Activated T-cell treated with anti-CD3 and anti-CD28 coated beads for 1 hour (primary cell): ENCODE data around the gene DUSP10.

Source experiments
- DNase-seq: peaks from one replicate; pipeline ENCODE4 v3.0.0-alpha.2; 2020; ENCODE audit warnings: low read depth

Gene DUSP10

DNA sequence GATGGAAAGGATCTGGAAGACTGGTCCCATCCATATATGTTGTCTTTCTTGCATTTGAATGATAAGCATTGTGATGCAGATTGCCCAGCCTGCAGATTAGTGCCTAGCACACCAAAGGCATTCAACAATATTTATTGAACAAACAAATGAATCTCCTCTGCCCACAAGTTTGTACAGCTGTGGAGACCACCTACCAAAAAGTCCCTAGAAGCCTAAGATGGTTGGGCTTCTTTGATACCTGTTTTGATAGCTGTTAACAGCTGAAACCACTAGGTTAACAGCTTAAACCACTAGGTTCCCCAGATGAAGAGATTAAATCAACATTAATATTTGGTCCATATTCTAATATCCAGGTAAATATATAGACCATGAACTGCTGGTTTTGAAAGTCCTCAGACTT, 9.8 kb downstream of the DUSP10 start:
- DNase-seq: no peak

DNA sequence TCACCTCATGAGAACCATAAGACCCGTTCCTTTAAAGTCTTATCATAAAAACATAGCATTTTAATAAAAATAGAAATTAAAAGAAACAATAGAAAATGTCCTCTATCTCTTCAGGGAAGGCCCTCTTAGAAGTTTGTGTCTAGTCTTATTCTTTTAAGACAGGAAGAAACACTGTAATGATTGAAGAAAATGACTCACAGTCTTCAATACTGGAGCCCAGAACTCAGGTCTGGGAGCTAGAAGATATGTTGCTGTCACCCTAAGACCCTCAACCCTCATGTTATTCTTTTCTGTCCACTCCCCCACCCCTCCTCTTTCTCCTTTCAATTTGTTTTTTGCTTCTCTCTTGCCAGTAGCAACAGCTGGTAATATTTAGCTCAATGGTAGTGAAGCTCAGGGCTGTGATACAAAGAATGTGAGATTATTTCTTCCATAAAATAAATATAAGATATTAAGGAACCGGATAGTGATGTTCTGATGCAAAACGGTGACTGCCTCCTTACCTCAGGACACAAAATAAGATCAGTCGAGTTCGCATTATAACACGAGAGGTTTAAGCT, 12.0 kb downstream of the DUSP10 start:
- no peak for DNase-seq

DNA sequence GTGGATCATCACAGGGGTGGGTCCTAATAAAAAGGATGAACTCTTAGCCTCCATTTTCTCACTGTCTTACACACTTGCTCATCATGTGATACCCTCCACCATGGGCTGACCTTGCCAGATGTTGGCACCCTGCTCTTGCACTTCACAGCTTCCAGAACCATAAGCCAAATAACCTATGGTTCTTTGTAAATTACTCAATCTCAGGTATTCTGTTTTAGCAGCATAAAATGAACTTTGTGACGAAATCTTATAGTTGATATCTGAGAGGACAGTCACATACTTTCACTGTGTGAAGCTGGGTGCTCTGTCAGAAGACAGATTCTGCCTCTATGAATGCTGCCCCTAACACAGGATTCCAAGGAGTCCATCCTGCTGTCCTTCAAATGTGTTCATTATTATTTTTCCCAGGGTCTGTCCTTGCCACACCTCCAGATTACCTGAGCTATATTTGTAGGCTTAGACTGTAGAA, 13.8 kb downstream of the DUSP10 start:
- DNase-seq: no peak

DNA sequence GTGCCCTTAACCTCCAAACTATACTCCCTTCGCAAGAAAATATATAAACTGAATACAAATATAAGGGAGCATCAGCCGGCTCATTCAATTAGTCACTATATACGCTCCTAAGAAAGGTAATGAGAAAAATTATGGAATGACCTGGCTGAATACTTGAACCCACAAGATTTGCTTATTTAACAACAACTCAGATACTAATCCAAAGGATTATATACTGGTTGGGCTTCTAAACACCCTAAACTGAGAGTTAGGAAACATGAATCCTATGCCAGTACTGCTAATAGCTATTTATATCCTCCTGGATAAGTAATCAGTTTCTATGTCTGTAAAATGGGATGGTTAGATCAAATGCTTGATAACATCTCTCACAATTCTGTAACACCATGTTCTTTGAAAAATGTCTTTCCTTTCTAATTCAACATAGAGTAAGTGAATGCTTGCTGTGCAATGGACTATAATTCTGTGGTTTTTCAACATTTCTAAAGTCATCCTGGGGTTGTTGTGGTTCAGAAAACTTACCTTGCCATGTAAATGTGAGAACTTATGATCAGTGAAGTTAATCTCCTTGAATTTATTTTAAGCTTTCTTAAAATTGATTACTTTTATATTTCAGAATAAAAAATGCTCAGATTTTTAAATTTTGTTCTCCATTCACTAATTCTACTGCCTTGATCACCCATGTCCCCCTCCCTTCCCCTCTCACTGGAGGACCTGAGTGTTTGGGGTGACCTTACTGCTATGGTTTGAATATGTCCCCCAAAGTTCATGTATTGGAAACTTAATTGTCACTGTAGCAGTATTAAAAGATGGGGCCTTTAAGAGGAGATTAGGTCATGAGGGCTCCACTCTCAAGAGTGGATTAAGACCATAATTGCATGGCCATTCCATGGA, 14.5 kb downstream of the DUSP10 start:
- DNase-seq: no peak

- no peak for DNase-seq
Observed at GRCh38 chr1:221725735-221726672, 15.9 kb downstream of the DUSP10 start.

GRCh38 chr1:221724931-221725605, 16.8 kb downstream of the DUSP10 start:
- no peak for DNase-seq

DNA sequence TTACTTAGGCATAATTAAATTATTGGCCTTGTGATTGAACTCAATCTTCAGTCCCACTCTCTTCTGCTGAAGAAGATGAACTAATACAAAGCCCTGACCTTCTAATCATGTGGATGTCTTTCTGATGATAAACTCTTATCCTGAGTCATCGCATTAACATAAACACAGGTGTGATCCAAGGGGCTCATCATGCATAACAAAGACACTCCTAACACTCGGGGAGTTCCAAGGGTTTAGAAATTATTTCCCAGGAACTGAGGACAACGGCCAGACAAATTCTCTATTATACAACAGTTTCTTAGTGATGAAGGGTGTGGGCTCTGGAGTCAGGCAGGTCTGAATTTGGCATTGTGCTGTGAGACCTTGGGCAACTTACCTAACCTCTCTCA, 18.0 kb downstream of the DUSP10 start:
- no peak for DNase-seq

DNA sequence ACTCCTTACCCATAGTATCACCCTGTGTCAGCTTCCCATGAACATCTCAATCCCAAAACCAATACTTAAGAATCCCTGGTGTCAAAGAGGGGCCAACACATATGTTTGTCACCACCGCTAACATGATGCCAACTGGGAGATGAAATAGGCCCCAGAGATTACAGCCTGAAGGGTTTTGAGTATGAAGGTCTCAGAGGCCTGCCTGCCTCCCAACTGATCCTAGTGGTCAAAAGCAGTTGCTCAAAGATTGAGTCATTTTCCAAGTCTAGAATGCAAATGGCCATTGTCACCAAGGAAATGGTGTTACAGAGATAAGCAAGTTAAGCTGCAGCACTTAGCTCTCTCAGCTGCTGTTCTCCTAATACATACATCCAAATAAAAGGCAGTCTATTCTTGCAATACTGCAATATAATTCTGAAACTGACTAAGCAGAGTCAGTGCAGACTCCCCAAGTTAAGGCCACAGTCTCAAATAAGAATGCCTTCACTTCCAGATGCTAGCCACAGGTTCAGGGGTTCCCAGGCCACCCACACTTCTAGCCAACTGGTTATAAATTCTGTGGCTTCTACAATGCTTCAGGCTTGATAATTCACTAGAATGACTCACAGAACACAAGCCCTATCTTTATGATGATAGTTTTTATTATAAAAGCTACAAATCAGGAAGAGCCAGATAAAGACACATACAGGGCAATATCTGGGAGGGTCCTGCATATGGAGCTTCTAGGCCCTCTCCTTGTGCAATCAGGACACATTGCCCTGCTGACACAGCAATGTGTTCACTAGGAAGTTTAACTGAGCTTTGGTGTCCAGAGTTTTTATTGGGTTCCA, 18.7 kb downstream of the DUSP10 start:
- DNase-seq: no peak

GRCh38 chr1:221722254-221723017, 19.5 kb downstream of the DUSP10 start:
- DNase-seq: no peak

GRCh38 chr1:221720545-221720944, 21.3 kb downstream of the DUSP10 start:
- DNase-seq: no peak

DNA sequence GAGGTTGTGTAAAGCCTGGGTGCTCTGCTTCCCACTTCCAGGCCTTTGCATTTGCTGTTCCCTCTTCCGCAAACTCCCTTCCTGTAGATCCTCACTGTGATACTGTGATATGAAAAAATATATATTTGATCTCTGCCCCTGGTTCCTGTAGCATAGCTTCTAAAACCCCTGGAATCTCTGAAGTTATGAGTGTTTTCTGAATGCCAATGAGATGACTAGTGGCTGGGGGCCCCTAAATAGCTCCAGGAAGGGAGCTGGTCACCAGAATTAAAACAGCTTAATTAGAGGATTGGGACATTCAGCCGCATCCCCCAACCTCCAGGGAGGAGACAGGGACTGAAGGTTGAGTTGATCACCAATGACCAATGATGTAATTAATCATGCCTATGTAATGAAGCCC, 21.9 kb downstream of the DUSP10 start:
- no peak for DNase-seq

GRCh38 chr1:221719278-221719597, 22.7 kb downstream of the DUSP10 start:
- no peak for DNase-seq

GRCh38 chr1:221718381-221719277, 23.3 kb downstream of the DUSP10 start:
- no peak for DNase-seq

- no peak for DNase-seq
Observed at GRCh38 chr1:221717485-221717853, 24.4 kb downstream of the DUSP10 start.

- no peak for DNase-seq
Observed at GRCh38 chr1:221716713-221717484, 25.0 kb downstream of the DUSP10 start.

DNA sequence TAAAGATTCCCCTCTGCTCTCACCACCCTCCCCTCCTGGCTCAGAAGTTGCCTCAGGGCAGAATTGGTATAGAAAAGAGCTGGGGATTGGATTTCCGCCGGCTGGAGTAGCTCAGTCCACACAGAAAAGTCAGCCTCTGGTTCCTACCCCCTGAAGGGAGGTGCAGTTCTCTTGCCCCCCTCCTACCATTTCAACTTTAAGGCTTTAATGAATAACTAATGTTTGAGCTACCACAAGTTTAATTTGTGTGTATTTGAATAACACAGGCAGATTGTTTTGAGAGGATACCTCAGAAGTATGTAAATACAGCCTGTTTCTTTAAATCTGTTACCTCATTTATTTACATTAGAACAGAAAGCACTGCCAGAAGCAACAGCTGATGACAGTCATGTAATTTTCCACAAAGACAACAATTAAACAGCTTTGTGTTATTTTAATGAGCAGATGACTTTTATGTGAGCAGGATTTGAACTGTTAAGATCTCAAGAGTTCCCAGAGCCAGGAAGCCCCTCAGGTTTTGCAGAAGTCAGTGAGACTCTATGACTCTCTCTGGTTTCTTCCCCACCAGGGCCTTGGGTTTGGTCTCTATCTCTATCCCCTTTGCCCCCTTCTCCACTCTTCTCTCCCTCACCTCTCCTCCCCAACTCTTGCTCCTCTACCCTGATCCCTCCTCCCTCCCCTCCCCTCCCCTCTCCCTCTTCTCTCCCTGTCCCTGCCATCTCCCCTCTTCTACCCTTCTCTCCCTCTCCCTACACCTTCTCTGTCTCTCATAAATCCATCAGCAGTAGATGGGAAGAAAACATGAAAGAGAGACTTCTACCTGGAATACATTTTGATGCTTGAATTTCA, 26.3 kb downstream of the DUSP10 start:
- DNase-seq: no peak
